HL-60 (cell line): Measurements from ENCODE around the gene ACVR1.

Source experiments
- POLR2AphosphoS5 ChIP-seq: IDR thresholded peaks from 2 replicates; pipeline ENCODE4 v1.6.1; 2012; ENCODE audit warnings: low read depth
- TF ChIP-seq, protein P1 (sequence below): IDR thresholded peaks from one replicate; pipeline ENCODE4 v1.5.1; 2011; ENCODE audit warnings: low read length, control low read depth, inconsistent platforms; ENCODE audit not compliant: insufficient read depth
- TF ChIP-seq, protein P2 (sequence below): IDR thresholded peaks from 2 replicates; pipeline ENCODE4 v1.6.1; 2012; ENCODE audit warnings: low read depth; ENCODE audit not compliant: insufficient replicate concordance

DNA sequence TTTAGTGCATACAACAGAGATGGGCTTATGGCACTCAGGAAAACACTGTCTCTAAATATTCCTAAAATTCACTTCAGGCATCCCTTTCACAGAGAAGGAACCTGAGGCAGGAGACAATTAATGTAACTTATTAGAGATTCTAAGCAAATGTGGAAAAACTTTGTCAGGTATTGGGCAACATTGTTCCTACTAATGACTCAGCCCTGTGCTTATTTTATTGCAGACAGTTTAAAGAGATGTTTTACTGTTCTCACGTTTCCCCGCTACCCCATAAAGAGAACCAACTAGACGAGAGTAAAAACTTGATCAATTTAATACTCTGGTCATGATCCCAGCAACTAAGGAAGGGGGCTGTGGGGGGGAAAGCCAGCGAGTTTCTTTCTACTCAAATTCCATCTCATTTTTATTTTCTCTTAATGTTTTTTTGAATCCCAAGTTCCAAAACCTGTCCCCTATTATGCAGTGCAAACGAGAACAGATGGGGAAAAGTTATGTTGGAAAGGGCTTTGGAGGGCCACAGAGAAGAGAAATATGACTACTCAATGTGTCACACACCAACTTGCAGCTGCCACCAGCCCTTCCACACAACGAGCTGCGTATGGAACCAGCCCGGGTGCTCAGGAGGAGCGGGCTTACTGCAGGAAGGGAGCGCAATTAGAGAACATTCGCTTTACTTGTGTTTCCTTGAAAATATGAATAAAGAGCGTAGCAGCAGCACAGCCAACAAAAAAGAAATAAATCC lies 18.7 kb upstream of the ACVR1 start:
- no peak for TF ChIP-seq POLR2AphosphoS5
- TF ChIP-seq, protein P1, sequence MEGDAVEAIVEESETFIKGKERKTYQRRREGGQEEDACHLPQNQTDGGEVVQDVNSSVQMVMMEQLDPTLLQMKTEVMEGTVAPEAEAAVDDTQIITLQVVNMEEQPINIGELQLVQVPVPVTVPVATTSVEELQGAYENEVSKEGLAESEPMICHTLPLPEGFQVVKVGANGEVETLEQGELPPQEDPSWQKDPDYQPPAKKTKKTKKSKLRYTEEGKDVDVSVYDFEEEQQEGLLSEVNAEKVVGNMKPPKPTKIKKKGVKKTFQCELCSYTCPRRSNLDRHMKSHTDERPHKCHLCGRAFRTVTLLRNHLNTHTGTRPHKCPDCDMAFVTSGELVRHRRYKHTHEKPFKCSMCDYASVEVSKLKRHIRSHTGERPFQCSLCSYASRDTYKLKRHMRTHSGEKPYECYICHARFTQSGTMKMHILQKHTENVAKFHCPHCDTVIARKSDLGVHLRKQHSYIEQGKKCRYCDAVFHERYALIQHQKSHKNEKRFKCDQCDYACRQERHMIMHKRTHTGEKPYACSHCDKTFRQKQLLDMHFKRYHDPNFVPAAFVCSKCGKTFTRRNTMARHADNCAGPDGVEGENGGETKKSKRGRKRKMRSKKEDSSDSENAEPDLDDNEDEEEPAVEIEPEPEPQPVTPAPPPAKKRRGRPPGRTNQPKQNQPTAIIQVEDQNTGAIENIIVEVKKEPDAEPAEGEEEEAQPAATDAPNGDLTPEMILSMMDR: no peak
- TF ChIP-seq, protein P2, sequence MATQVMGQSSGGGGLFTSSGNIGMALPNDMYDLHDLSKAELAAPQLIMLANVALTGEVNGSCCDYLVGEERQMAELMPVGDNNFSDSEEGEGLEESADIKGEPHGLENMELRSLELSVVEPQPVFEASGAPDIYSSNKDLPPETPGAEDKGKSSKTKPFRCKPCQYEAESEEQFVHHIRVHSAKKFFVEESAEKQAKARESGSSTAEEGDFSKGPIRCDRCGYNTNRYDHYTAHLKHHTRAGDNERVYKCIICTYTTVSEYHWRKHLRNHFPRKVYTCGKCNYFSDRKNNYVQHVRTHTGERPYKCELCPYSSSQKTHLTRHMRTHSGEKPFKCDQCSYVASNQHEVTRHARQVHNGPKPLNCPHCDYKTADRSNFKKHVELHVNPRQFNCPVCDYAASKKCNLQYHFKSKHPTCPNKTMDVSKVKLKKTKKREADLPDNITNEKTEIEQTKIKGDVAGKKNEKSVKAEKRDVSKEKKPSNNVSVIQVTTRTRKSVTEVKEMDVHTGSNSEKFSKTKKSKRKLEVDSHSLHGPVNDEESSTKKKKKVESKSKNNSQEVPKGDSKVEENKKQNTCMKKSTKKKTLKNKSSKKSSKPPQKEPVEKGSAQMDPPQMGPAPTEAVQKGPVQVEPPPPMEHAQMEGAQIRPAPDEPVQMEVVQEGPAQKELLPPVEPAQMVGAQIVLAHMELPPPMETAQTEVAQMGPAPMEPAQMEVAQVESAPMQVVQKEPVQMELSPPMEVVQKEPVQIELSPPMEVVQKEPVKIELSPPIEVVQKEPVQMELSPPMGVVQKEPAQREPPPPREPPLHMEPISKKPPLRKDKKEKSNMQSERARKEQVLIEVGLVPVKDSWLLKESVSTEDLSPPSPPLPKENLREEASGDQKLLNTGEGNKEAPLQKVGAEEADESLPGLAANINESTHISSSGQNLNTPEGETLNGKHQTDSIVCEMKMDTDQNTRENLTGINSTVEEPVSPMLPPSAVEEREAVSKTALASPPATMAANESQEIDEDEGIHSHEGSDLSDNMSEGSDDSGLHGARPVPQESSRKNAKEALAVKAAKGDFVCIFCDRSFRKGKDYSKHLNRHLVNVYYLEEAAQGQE: no peak
